Tibial nerve (tissue), 3 donors: ENCODE measurements around the gene RPL35.

Experiments used
- CTCF ChIP-seq, 5 experiments: fragments of 200-600 bp in 3 of 5; fragments of 450-650 bp in 2 of 5; sonication (generic) in 3 of 5; IDR thresholded peaks; one replicate each; pipeline ENCODE4 v1.5.1; 2016 to 2019; ENCODE audit warnings: antibody characterized with exemption in 5 of 5, mild to moderate bottlenecking in 3 of 5, moderate library complexity in 2 of 5
- POLR2A ChIP-seq, 2 donors: fragments of 450-650 bp; IDR thresholded peaks; one replicate each; pipeline ENCODE4 v1.6.1; 2017; ENCODE audit warnings: antibody characterized with exemption in 2 of 2, mild to moderate bottlenecking in 2 of 2, moderate library complexity in 2 of 2

- TF ChIP-seq CTCF (IDR thresholded peaks at IDR 0.05) (no peak), POLR2A (IDR thresholded peaks at IDR 0.05) (no peak)
Observed at GRCh38 chr9:124828489-124829333, 33.0 kb downstream of the RPL35 start.
